B cell (primary cell): ENCODE data around the gene PKDREJ. TPM values are rescaled to one million over a fixed set of nuclear protein-coding genes. Genes with fewer than 3 reads are reported as not detected.

ENCODE experiments used
- ATAC-seq: fragments of 200-7000 bp; cut with Tn5 transposase; one replicate; pipeline ENCODE4 v1.10.0; 2021; ENCODE audit warnings: low read depth, mild to moderate bottlenecking, moderate number of reproducible peaks, moderate library complexity
- CTCF ChIA-PET: fragments of 350-600 bp; sonication (Branson Sonifier 250); formaldehyde crosslinking; loops from one replicate; lab custom pipeline; 2021; ENCODE audit warnings: antibody characterized with exemption, inconsistent platforms; lab: Charles Lee
- POLR2A ChIA-PET: fragments of 350-600 bp; sonication (Branson Sonifier 250); formaldehyde crosslinking; loops from one replicate; lab custom pipeline; 2021; ENCODE audit warnings: antibody characterized with exemption; lab: Charles Lee
- DNase-seq: peaks from one replicate; pipeline ENCODE4 v3.0.0; 2013
- H2AFZ ChIP-seq: 2 replicates; pipeline ENCODE4 v1.6.1; 2012; ENCODE audit warnings: mild to moderate bottlenecking, low read depth, low read length; ENCODE audit not compliant: insufficient read depth, poor library complexity, severe bottlenecking
- H3K27ac ChIP-seq, 2 donors: 1 replicate in 1 of 2; 2 replicates in 1 of 2; pipeline ENCODE4 v1.5.1; 2012 to 2013; ENCODE audit warnings: low read length in 2 of 2, mild to moderate bottlenecking in 2 of 2, moderate library complexity in 1 of 2
- H3K27me3 ChIP-seq, 4 experiments: fragments of 200-600 bp in 1 of 4; sonication (generic) in 1 of 4; replicated peaks in 1 of 4; 1 replicate in 2 of 4; 2 replicates in 2 of 4; pipeline versions ENCODE4 v1.6.1 to v1.7.0; 2013 to 2016; ENCODE audit warnings: low read length in 3 of 4, mild to moderate bottlenecking in 2 of 4, mixed read lengths in 1 of 4, moderate library complexity in 1 of 4; ENCODE audit not compliant: insufficient read depth in 4 of 4, control insufficient read depth in 3 of 4; ENCODE audit errors: control extremely low read depth in 1 of 4
- H3K36me3 ChIP-seq, 2 experiments: replicated peaks in 1 of 2; 1 replicate in 1 of 2; 2 replicates in 1 of 2; pipeline versions ENCODE4 v1.6.1 to v1.7.1; 2013; ENCODE audit warnings: low read length in 1 of 2; ENCODE audit not compliant: insufficient read depth in 2 of 2, control insufficient read depth in 1 of 2; ENCODE audit errors: control extremely low read depth in 1 of 2, extremely low read depth in 1 of 2
- H3K4me1 ChIP-seq, 2 donors: fragments of 200-600 bp in 1 of 2; sonication (generic) in 1 of 2; 1 replicate in 1 of 2; 2 replicates in 1 of 2; pipeline versions ENCODE4 v1.5.1 to v1.6.1; 2013 to 2017; ENCODE audit warnings: low read length in 2 of 2; ENCODE audit not compliant: control insufficient read depth in 2 of 2, insufficient read depth in 2 of 2
- H3K4me2 ChIP-seq: replicated peaks from 2 replicates; pipeline ENCODE3; 2012; ENCODE audit warnings: mild to moderate bottlenecking, low read depth, low read length; ENCODE audit not compliant: poor library complexity, severe bottlenecking
- H3K4me3 ChIP-seq, 5 experiments: fragments of 200-600 bp in 1 of 5; sonication (generic) in 1 of 5; 1 replicate in 3 of 5; 2 replicates in 2 of 5; pipeline versions ENCODE4 v1.5.1 to v1.7.0; 2011 to 2016; ENCODE audit warnings: low read length in 4 of 5, mild to moderate bottlenecking in 4 of 5, low read depth in 2 of 5, control low read depth in 1 of 5, moderate library complexity in 1 of 5; ENCODE audit not compliant: insufficient read depth in 1 of 5; ENCODE audit errors: control extremely low read depth in 1 of 5, extremely low read depth in 1 of 5
- H3K79me2 ChIP-seq: fragments of 200-600 bp; sonication (generic); one replicate; pipeline ENCODE4 v1.6.0; 2016; ENCODE audit warnings: low read length; ENCODE audit not compliant: control insufficient read depth, insufficient read depth
- H3K9ac ChIP-seq: fragments of 200-600 bp; sonication (generic); 2 replicates; pipeline ENCODE4 v1.6.1; 2017; ENCODE audit warnings: mild to moderate bottlenecking, low read length, moderate library complexity
- H3K9me3 ChIP-seq, 3 donors: one replicate each; pipeline versions ENCODE4 v1.6.1 to v1.7.1; 2013; ENCODE audit warnings: low read length in 2 of 3; ENCODE audit not compliant: control insufficient read depth in 2 of 3, insufficient read depth in 1 of 3; ENCODE audit errors: control extremely low read depth in 1 of 3
- H4K20me1 ChIP-seq: 2 replicates; pipeline ENCODE4 v1.6.0; 2012; ENCODE audit warnings: mild to moderate bottlenecking, low read length; ENCODE audit not compliant: insufficient read depth, control insufficient read depth, poor library complexity, severe bottlenecking
- H3K27ac Mint-ChIP-seq: one replicate; pipeline ENCODE4 v1.8.0; 2021; ENCODE audit warnings: mixed read lengths
- H3K27me3 Mint-ChIP-seq: one replicate; pipeline ENCODE4 v1.8.0; 2021; ENCODE audit warnings: mixed read lengths
- H3K4me1 Mint-ChIP-seq: one replicate; pipeline ENCODE4 v1.8.0; 2021; ENCODE audit warnings: mixed read lengths
- H3K4me3 Mint-ChIP-seq: one replicate; pipeline ENCODE4 v1.8.0; 2021; ENCODE audit warnings: mixed read lengths
- H3K9me3 Mint-ChIP-seq: one replicate; pipeline ENCODE4 v1.8.0; 2022; ENCODE audit warnings: mixed read lengths; ENCODE audit not compliant: insufficient read depth
- EZH2 ChIP-seq: IDR thresholded peaks from 2 replicates; pipeline ENCODE4 v1.6.1; 2012; ENCODE audit warnings: borderline replicate concordance, low read depth, mild to moderate bottlenecking, moderate library complexity, low read length; ENCODE audit not compliant: insufficient read depth, poor library complexity, severe bottlenecking
- WGBS: methylation state at CpG from one replicate; pipeline ENCODE4 v1.1.5; 2013; ENCODE audit warnings: missing lambda C conversion rate; ENCODE audit not compliant: insufficient coverage; 5-methylcytosine and 5-hydroxymethylcytosine counted together
- intact Hi-C: fragments of 100-400 bp; cut with micrococcal nuclease; formaldehyde crosslinking; loops from one replicate; pipeline ENCODE4 v1.10.0; 2022
- polyA plus RNA-seq: library from polyadenylated mRNA; depleted of rRNA; stranded (reverse); fragments of >200 nt; gene quantifications from 2 replicates; pipeline ENCODE4 v1.2.3, GENCODE V29; 2012
- total RNA-seq, 2 donors: library from RNA; stranded (reverse); fragments of 120-200 nt in 1 of 2; gene quantifications; 1 replicate in 1 of 2; 2 replicates in 1 of 2; pipeline versions ENCODE4 v1.2.3 to v1.2.4, GENCODE V29; 2013 to 2022
- TF ChIP-seq, protein P1 (sequence below): fragments of 200-600 bp; IDR thresholded peaks from one replicate; pipeline ENCODE4 v1.8.0; 2022; ENCODE audit warnings: antibody characterized with exemption, mild to moderate bottlenecking

PKDREJ gene
- total and polyA plus RNA-seq, 2 donors (not counting 1 experiment from before 2014, with no cell fraction given): not detected

DNA sequence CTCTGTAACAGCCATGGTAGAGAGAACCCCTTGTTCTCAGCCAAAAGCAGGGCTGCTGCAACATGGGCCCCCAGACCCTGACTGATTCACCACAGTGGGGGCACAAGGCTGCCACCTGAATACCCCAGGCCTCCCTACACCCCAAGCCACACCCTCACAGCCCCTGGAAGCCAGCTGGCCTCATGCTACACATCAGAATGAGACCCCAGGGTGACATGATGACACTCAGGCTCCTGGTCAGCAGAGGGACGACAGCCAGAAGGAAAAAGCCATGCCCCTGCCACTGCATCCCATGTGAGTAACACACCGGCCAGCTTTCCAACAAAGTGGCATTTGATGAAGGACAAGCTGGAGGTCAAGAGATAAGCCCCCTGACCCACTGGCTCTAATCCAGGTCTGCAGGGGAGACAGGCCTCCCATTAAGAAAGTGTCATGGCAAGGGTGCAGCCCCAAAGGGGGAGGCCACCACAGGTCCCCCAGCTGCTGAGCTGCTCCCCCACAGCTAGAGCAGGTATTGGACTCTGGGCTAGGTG, 15.6 kb downstream of the PKDREJ start:
- no peak overlapping the region for H2AFZ ChIP-seq
- TF ChIP-seq, protein P1, sequence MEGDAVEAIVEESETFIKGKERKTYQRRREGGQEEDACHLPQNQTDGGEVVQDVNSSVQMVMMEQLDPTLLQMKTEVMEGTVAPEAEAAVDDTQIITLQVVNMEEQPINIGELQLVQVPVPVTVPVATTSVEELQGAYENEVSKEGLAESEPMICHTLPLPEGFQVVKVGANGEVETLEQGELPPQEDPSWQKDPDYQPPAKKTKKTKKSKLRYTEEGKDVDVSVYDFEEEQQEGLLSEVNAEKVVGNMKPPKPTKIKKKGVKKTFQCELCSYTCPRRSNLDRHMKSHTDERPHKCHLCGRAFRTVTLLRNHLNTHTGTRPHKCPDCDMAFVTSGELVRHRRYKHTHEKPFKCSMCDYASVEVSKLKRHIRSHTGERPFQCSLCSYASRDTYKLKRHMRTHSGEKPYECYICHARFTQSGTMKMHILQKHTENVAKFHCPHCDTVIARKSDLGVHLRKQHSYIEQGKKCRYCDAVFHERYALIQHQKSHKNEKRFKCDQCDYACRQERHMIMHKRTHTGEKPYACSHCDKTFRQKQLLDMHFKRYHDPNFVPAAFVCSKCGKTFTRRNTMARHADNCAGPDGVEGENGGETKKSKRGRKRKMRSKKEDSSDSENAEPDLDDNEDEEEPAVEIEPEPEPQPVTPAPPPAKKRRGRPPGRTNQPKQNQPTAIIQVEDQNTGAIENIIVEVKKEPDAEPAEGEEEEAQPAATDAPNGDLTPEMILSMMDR: no peak
- no peak for TF ChIP-seq EZH2
- H3K4me2 ChIP-seq: no peak overlapping the region
- Mint-ChIP-seq H3K9me3 (no peaks in the 10 kb centered on the region), H3K4me1 (peaks cover 18% of the 10 kb centered on the region), H3K27ac (peak overlapping the region; percentile 20), H3K4me3 (no peak overlapping the region), H3K27me3 (no peaks in the 10 kb centered on the region)
- H3K9me3 ChIP-seq: no peaks in the 10 kb centered on the region
- peaks cover 0 to 9% of the 10 kb centered on the region in 2 experiments for H3K36me3 ChIP-seq
- WGBS: 100% methylated on average over 2 of the region's 2 CpGs
- peaks cover 14% of the 10 kb centered on the region in 2 donors for H3K4me1 ChIP-seq
- H3K9ac ChIP-seq: no peak overlapping the region
- no peaks in the 10 kb centered on the region for H4K20me1 ChIP-seq
- DNase-seq (no peak), ATAC-seq (no peak)
- H3K27ac ChIP-seq: no peak overlapping the region
- POLR2A ChIA-PET: no interaction called here
- no peaks in the 10 kb centered on the region for H3K27me3 ChIP-seq
- intact Hi-C loops: no loop called here
- CTCF ChIA-PET: interaction anchor here (1.2 kb wide), 1 partner anchor 48 kb away, joined by 5 read pairs; no protein-coding TSS in a partner anchor
- no peak overlapping the region for H3K4me3 ChIP-seq
- H3K79me2 ChIP-seq: peaks cover 16% of the 10 kb centered on the region

DNA sequence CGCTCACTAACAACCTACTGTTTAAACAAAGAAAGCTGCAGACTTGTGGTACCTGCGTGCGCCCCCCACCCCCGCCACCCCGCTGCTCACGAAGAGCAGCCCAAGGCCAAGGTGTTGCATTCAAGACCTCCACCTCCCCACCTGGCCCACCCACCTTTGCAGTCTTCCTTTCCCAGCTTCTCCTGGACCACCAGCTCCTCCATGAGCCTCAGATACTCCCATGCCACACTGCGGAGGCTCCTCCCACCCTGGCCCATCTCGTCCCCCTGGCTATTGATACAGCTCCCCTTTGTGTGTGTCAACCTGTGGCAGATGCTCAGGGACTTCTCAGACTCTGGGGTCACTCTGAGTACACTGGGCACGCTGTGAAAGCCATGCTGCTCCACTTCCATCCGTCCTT, 17.0 kb downstream of the PKDREJ start:
- H3K9me3 Mint-ChIP-seq: no peaks in the 10 kb centered on the region
- no peaks in the 10 kb centered on the region for H4K20me1 ChIP-seq
- WGBS: 95% methylated on average over 9 of the region's 10 CpGs
- ChIA-PET CTCF (no interaction called here), POLR2A (no interaction called here)
- TF ChIP-seq, protein P1: no peak
- no peak for TF ChIP-seq EZH2
- intact Hi-C loops: no loop called here
- no peak overlapping the region for H3K27ac Mint-ChIP-seq
- H3K4me3 ChIP-seq: no peak overlapping the region
- peaks cover 11% of the 10 kb centered on the region for H3K4me1 Mint-ChIP-seq
- H3K27me3 Mint-ChIP-seq: no peaks in the 10 kb centered on the region
- H3K27me3 ChIP-seq: no peaks in the 10 kb centered on the region
- H3K36me3 ChIP-seq: peaks cover 0 to 9% of the 10 kb centered on the region in 2 experiments
- no peaks in the 10 kb centered on the region for H3K9me3 ChIP-seq
- H3K4me3 Mint-ChIP-seq: no peak overlapping the region
- H2AFZ ChIP-seq: no peak overlapping the region
- peaks cover 9 to 13% of the 10 kb centered on the region in 2 donors for H3K4me1 ChIP-seq
- H3K9ac ChIP-seq: no peak overlapping the region
- no peak for DNase-seq
- no peak for ATAC-seq
- H3K27ac ChIP-seq: no peak overlapping the region
- peaks cover 16% of the 10 kb centered on the region for H3K79me2 ChIP-seq
- no peak overlapping the region for H3K4me2 ChIP-seq
